CD4-positive, CD25-positive, alpha-beta regulatory T cell (primary cell): ENCODE results near the gene CDK6. TPM values are rescaled to one million over a fixed set of nuclear protein-coding genes. Genes with fewer than 3 reads are reported as not detected.
"Not testable (repeated sequence)": the region's sequence is repeated elsewhere in the genome, so short reads cannot be mapped to it uniquely, and the experiment has no call there.

ENCODE experiments used
- ATAC-seq, 2 donors: fragments of 150-1000 bp; cut with Tn5 transposase; one replicate each; pipeline ENCODE4 v1.10.0; 2021; ENCODE audit warnings: low read depth in 2 of 2, moderate number of reproducible peaks in 2 of 2, moderate library complexity in 1 of 2
- DNase-seq, 3 donors: peaks; one replicate each; pipeline versions ENCODE4 v3.0.0 to v3.0.0-alpha.2; 2012 to 2022; ENCODE audit warnings: mixed read lengths in 1 of 3
- H3K27ac ChIP-seq: one replicate; pipeline ENCODE4 v1.7.0; 2013; ENCODE audit warnings: mild to moderate bottlenecking, low read length; ENCODE audit not compliant: insufficient read depth, poor library complexity, severe bottlenecking
- H3K27me3 ChIP-seq: one replicate; pipeline ENCODE4 v1.7.0; 2013; ENCODE audit warnings: low read length; ENCODE audit not compliant: control insufficient read depth, insufficient read depth
- H3K36me3 ChIP-seq: one replicate; pipeline ENCODE4 v1.7.0; 2013; ENCODE audit warnings: mild to moderate bottlenecking, low read length, moderate library complexity; ENCODE audit not compliant: control insufficient read depth, insufficient read depth
- H3K4me1 ChIP-seq: 2 replicates; pipeline ENCODE4 v1.7.0; 2013; ENCODE audit warnings: mild to moderate bottlenecking, low read length; ENCODE audit not compliant: insufficient read depth, control insufficient read depth, poor library complexity, severe bottlenecking
- H3K4me3 ChIP-seq: one replicate; pipeline ENCODE4 v1.7.0; 2013; ENCODE audit warnings: low read depth, mild to moderate bottlenecking, low read length, moderate library complexity
- H3K9me3 ChIP-seq, 2 experiments: 1 replicate in 1 of 2; 2 replicates in 1 of 2; pipeline ENCODE4 v1.7.0; 2013; ENCODE audit warnings: low read length in 2 of 2, mild to moderate bottlenecking in 1 of 2, moderate library complexity in 1 of 2; ENCODE audit not compliant: control insufficient read depth in 2 of 2
- H3K27ac Mint-ChIP-seq, 3 donors: one replicate each; pipeline ENCODE4 v1.8.0; 2020 to 2022; ENCODE audit warnings: mild to moderate bottlenecking in 3 of 3, mixed read lengths in 3 of 3, moderate library complexity in 2 of 3
- H3K27me3 Mint-ChIP-seq: one replicate; pipeline ENCODE4 v1.8.0; 2022; ENCODE audit warnings: mild to moderate bottlenecking, mixed read lengths
- H3K36me3 Mint-ChIP-seq: one replicate; pipeline ENCODE4 v1.8.0; 2020; ENCODE audit warnings: mixed read lengths
- H3K4me1 Mint-ChIP-seq, 4 donors: one replicate each; pipeline ENCODE4 v1.8.0; 2020 to 2022; ENCODE audit warnings: mixed read lengths in 4 of 4, mild to moderate bottlenecking in 1 of 4
- H3K4me3 Mint-ChIP-seq, 4 donors: one replicate each; pipeline ENCODE4 v1.8.0; 2020 to 2022; ENCODE audit warnings: mild to moderate bottlenecking in 4 of 4, mixed read lengths in 4 of 4, moderate library complexity in 3 of 4
- H3K9me3 Mint-ChIP-seq, 7 donors: one replicate each; pipeline ENCODE4 v1.8.0; 2020 to 2022; ENCODE audit warnings: mixed read lengths in 7 of 7, mild to moderate bottlenecking in 3 of 7, moderate library complexity in 2 of 7
- polyA plus RNA-seq, 4 donors: library from polyadenylated mRNA; unstranded; fragments of 300-500 nt; fragmentation: Illumina TruSeq; gene quantifications; one replicate each; pipeline ENCODE4 v1.2.3, GENCODE V29; 2021
- total RNA-seq: library from RNA; stranded (reverse); gene quantifications from one replicate; pipeline ENCODE4 v1.2.3, GENCODE V29; 2022

CDK6 gene
- total RNA-seq: 32.6 TPM
- 10 to 100 TPM in 1 of 4 donors, 1 to 10 TPM in 3; 5.5 to 11.8 (median 8.8) TPM for polyA plus RNA-seq

- Histone ChIP-seq H3K27ac (no peak within 1 kb of the TSS), H3K36me3 (no peaks in the 10 kb centered on the region), H3K27me3 (peaks cover 20% of the 10 kb centered on the region), H3K9me3 (no peaks in the 10 kb centered on the region), H3K4me1 (peaks cover 43% of the 10 kb centered on the region), H3K4me3 (peak within 1 kb of the TSS; percentile 94)
- Mint-ChIP-seq H3K9me3 (no peaks in the 10 kb centered on the region), H3K27ac (peak within 1 kb of the TSS; percentile 76 to 90 (median 83)), H3K27me3 (peaks cover 44% of the 10 kb centered on the region), H3K4me1 (peaks cover 13 to 34% (median 17%) of the 10 kb centered on the region in 4 donors), H3K4me3 (peak within 1 kb of the TSS; percentile 92 to 99 (median 94)), H3K36me3 (no peaks in the 10 kb centered on the region)
- DNase-seq (peak; percentile 32 to 74 (median 50)), ATAC-seq (peak in 1 of 2 donors; percentile 20)
Observed at GRCh38 chr7:92836489-92836999, at the start of gene CDK6. TSS of gene CDK6 (minus strand) at chr7:92836573. CDS start at chr7:92833323, 3,250 bp downstream.

- H3K36me3 Mint-ChIP-seq, H3K4me3 ChIP-seq, H3K27ac ChIP-seq, H3K27me3 Mint-ChIP-seq, H3K4me3 Mint-ChIP-seq, H3K4me1 ChIP-seq, DNase-seq, H3K36me3 ChIP-seq, H3K27me3 ChIP-seq, H3K27ac Mint-ChIP-seq, H3K9me3 ChIP-seq, H3K4me1 Mint-ChIP-seq, ATAC-seq: not testable (repeated sequence)
- peaks cover 0 to 33% (median 16%) of the 10 kb centered on the region in 7 donors for H3K9me3 Mint-ChIP-seq
Observed at GRCh38 chr7:92886039-92886438, 49.7 kb upstream of the CDK6 start.

GRCh38 chr7:92884218-92884617, 47.8 kb upstream of the CDK6 start:
- Mint-ChIP-seq H3K27me3 (no peaks in the 10 kb centered on the region), H3K4me3 (no peak overlapping the region), H3K9me3 (peaks cover 4 to 33% (median 16%) of the 10 kb centered on the region in 7 donors), H3K27ac (no peak overlapping the region), H3K36me3 (no peaks in the 10 kb centered on the region), H3K4me1 (peaks cover 0 to 7% (median 6%) of the 10 kb centered on the region in 4 donors)
- no peak for ATAC-seq
- Histone ChIP-seq H3K9me3 (peaks cover 0 to 8% of the 10 kb centered on the region in 2 experiments), H3K27ac (no peak overlapping the region), H3K27me3 (no peaks in the 10 kb centered on the region), H3K4me1 (no peaks in the 10 kb centered on the region), H3K36me3 (no peaks in the 10 kb centered on the region), H3K4me3 (no peak overlapping the region)
- DNase-seq: no peak

GRCh38 chr7:92882760-92883159, 46.4 kb upstream of the CDK6 start:
- Mint-ChIP-seq H3K27ac (no peak overlapping the region), H3K36me3 (no peaks in the 10 kb centered on the region), H3K9me3 (peaks cover 4 to 28% (median 13%) of the 10 kb centered on the region in 7 donors), H3K4me1 (peaks cover 0 to 14% (median 6%) of the 10 kb centered on the region in 4 donors), H3K27me3 (no peaks in the 10 kb centered on the region), H3K4me3 (no peak overlapping the region)
- no peaks in the 10 kb centered on the region for H3K36me3 ChIP-seq
- no peak overlapping the region for H3K27ac ChIP-seq
- no peak for DNase-seq
- H3K4me1 ChIP-seq: no peaks in the 10 kb centered on the region
- no peaks in the 10 kb centered on the region for H3K27me3 ChIP-seq
- no peak overlapping the region for H3K4me3 ChIP-seq
- H3K9me3 ChIP-seq: peaks cover 0 to 8% of the 10 kb centered on the region in 2 experiments
- no peak for ATAC-seq

GRCh38 chr7:92881091-92881485, 44.7 kb upstream of the CDK6 start:
- peaks cover 4 to 17% (median 6%) of the 10 kb centered on the region in 7 donors for H3K9me3 Mint-ChIP-seq
- ATAC-seq (no peak), DNase-seq (no peak)
- no peak overlapping the region for H3K27ac ChIP-seq
- no peak overlapping the region for H3K27ac Mint-ChIP-seq
- no peak overlapping the region for H3K4me3 ChIP-seq
- peaks cover 0 to 14% (median 8%) of the 10 kb centered on the region in 4 donors for H3K4me1 Mint-ChIP-seq
- no peaks in the 10 kb centered on the region for H3K27me3 ChIP-seq
- peaks cover 0 to 8% of the 10 kb centered on the region in 2 experiments for H3K9me3 ChIP-seq
- no peak overlapping the region for H3K4me3 Mint-ChIP-seq
- no peaks in the 10 kb centered on the region for H3K27me3 Mint-ChIP-seq
- H3K36me3 ChIP-seq: no peaks in the 10 kb centered on the region
- no peaks in the 10 kb centered on the region for H3K36me3 Mint-ChIP-seq
- H3K4me1 ChIP-seq: no peaks in the 10 kb centered on the region

GRCh38 chr7:92880212-92881090, 44.1 kb upstream of the CDK6 start:
- Mint-ChIP-seq H3K4me3 (no peak overlapping the region), H3K27me3 (no peaks in the 10 kb centered on the region), H3K4me1 (peaks cover 0 to 14% (median 8%) of the 10 kb centered on the region in 4 donors), H3K36me3 (no peaks in the 10 kb centered on the region), H3K27ac (no peak overlapping the region), H3K9me3 (peaks cover 2 to 17% (median 6%) of the 10 kb centered on the region in 7 donors)
- Histone ChIP-seq H3K9me3 (peaks cover 0 to 8% of the 10 kb centered on the region in 2 experiments), H3K4me1 (no peaks in the 10 kb centered on the region), H3K27ac (no peak overlapping the region), H3K27me3 (no peaks in the 10 kb centered on the region), H3K36me3 (no peaks in the 10 kb centered on the region), H3K4me3 (no peak overlapping the region)
- ATAC-seq: peak in 1 of 2 donors; percentile 52
- peak in 1 of 3 donors; percentile 23 for DNase-seq

GRCh38 chr7:92877367-92877766, 41.0 kb upstream of the CDK6 start:
- peaks cover 0 to 17% (median 8%) of the 10 kb centered on the region in 4 donors for H3K4me1 Mint-ChIP-seq
- Histone ChIP-seq H3K27me3 (no peaks in the 10 kb centered on the region), H3K4me1 (no peaks in the 10 kb centered on the region), H3K4me3 (no peak overlapping the region), H3K9me3 (peaks cover 0 to 5% of the 10 kb centered on the region in 2 experiments), H3K36me3 (no peaks in the 10 kb centered on the region), H3K27ac (no peak overlapping the region)
- H3K36me3 Mint-ChIP-seq: no peaks in the 10 kb centered on the region
- H3K27me3 Mint-ChIP-seq: peaks cover 4% of the 10 kb centered on the region
- no peak overlapping the region for H3K4me3 Mint-ChIP-seq
- no peak for ATAC-seq
- no peak for DNase-seq
- H3K9me3 Mint-ChIP-seq: peaks cover 0 to 8% (median 4%) of the 10 kb centered on the region in 7 donors
- no peak overlapping the region for H3K27ac Mint-ChIP-seq
